ENCODE measurements around the gene AP4S1.
"Not testable (repeated sequence)": the region's sequence is repeated elsewhere in the genome, so short reads cannot be mapped to it uniquely, and the experiment has no call there.

AP4S1 gene, protein sequence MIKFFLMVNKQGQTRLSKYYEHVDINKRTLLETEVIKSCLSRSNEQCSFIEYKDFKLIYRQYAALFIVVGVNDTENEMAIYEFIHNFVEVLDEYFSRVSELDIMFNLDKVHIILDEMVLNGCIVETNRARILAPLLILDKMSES

DNA sequence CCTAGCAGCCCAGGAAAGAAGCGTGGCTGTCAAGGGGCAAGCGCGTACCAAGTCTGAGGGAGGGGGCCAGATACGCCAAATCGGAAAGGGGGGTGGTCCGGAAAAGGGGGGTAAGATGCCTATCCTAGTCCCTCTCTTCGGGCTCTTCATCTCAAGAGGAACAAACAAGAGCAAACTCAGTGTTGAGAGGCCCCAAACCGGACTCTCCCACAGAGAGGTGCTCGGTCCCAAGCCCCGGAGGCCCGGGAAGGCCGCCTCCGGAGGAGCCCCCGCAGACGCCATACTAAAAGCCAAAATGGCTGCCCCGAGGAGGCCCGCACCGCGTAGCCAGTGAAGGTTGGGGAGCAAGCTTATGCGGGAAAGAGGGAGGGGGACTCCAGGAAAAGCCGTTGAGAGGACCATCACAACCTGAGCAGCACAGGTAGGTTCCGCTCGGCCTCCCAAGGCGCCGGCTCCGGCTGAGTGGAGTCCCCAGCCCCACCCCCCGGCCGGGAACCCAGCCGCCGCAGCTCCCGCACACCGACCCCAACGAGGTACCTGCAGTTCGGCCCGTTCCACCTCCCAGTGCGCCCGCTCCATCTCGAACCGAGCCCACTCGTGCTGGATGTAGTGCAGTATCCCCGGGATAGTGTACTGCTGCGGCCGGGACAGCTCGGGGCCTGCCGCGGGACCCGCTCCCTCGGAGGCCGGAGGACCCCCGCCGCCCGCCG, at the start of gene AP4S1:
AP4S1 (plus strand) TSS at position 283 of the 710 bp plus-strand sequence. CDS start 40,548 bp downstream, outside the sequence.
- peak in 1 of 2 donors; percentile 6 for DNase-seq (ENCODE audit: low read depth in 2 of 2)

DNA sequence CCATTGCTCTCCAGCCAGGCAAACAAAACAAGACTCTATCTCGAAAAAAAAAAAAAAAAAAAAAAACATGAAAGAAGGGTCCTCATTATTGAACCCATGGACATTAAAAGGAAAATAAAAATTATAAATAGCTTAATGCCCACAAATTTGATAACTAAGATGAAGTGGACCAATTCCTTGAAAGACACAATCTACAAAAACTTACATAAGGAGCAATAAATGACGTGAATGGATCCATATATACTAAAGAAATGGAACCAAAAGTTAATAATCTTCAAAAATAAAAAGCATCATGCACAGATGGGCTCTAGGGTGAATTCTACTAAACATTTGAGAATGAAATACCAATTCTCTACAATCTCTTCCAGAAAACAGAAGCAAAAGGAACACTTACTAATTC, 47.7 kb upstream of the AP4S1 start:
- DNase-seq (ENCODE audit: low read depth in 2 of 2): no peak

DNA sequence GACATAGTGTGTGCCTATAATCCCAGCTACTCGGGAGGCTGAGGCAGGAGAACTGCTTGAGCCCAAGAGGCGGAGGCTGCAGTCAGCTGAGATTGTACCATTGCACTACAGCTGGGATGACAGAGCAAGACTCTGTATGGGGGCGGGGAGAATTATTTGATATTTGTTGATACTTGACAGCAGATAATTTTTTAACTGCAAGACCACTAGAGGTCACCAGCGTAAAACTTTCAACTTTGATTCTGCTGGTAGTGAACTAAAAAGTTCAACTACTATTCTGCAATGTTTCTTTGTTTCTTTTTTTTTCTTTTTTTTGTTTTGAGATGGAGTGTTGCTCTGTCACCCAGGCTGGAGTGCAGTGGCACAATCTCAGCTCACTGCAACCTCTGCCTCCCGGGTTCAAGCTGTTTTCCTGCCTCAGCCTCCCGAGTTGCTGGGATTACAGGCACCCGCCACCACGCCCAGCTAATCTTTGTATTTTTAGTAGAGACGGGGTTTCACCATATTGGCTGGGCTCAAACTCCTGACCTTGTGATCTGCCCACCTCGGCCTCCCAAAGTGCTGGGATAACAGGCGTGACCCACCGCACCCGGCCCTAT, 45.2 kb upstream of the AP4S1 start:
- peak in 1 of 2 donors; percentile 20 for DNase-seq (ENCODE audit: low read depth in 2 of 2)

DNA sequence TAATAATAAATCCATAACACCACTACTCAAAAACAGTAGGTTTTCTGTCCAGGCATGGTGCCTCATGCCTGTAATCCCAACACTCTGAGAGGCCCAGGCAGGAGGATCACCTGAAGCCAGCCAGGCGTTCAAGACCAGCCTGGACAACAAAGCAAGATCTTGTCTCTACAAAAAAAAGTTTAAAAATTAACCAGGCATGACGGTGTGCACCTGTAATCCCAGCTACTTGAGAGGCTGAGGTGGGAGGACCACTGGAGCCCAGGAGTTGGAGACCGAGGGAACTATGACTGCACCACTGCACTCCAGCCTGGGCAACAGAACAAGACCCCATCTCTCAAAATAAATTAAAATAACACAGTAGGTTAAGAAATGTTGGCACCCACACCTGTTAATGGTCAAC, 44.5 kb upstream of the AP4S1 start:
- DNase-seq (ENCODE audit: low read depth in 2 of 2): no peak

DNA sequence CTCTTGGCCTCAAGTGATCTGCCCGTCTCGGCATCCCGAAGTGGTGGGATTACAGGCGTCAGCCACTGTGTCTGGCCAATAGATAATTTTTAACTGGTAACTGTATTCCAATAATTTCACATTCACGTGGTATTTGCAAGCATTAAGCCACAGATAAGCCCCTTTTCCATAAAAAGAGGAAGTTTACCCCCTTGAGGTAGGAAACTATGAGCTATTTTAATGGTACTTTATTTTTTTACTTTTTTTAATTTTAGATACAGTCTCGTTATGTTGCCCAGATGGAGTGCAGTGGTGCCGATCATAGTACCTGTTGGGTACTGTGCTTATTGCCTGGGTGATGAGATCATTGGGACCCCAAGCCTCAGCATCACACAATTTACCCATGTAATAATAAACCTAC, 42.9 kb upstream of the AP4S1 start:
- no peak for DNase-seq (ENCODE audit: low read depth in 2 of 2)

DNA sequence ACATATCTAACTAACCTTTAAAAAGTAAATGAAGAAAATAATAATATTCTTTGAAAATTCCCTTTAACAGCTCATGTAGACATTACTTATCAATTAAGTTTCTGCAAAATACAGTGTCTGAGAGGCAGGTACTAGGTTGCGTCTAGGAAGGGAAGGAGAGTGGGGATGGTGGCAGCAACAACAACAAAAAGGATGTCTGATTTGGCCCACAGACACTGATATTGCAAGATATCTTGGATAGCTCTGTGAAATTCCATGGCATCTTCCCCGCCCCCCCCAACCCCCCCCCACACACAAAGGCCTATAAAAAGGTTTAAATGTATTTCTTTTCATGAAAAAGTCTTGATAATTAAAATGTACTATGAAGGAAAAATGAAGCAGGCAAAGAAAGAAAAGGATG, 41.6 kb upstream of the AP4S1 start:
- DNase-seq (ENCODE audit: low read depth in 2 of 2): no peak

DNA sequence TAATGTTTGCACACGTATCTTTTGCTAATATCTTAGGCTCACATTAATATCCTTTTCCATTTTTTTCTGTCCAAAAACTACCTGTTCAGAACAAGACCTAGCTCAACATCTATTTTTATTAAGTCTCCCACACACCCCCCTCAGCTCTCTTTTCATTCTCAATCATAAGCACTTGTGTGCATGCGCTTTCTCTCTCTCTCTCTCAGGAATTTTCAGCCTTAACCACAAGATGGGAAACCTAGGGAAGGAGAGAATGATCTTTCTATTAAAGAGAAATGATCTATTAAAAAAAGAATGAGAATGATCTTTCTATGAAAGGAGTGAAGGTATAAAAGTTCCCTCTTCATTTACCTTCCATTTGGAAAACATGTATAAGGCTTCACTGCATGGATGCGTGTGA, 39.7 kb upstream of the AP4S1 start:
- DNase-seq (ENCODE audit: low read depth in 2 of 2): no peak

DNA sequence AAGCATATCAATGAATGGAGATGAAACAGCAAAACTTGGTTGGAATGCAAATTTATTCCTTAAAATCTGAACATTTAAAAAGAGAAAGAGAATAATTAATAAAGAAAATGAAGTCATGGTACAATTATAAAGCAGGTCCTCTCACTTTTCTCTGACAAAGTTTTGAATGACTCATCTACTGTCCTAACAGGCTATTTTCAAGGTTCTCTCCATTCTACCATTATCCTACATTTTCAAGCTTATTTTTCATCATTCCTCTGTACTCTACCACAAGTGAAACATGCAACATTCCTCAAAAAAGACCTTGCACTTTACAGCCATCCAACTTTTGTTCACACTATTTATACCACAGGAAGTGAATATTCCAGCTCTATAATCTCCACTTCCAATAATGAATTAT, 36.9 kb upstream of the AP4S1 start:
- no peak for DNase-seq (ENCODE audit: low read depth in 2 of 2)

DNA sequence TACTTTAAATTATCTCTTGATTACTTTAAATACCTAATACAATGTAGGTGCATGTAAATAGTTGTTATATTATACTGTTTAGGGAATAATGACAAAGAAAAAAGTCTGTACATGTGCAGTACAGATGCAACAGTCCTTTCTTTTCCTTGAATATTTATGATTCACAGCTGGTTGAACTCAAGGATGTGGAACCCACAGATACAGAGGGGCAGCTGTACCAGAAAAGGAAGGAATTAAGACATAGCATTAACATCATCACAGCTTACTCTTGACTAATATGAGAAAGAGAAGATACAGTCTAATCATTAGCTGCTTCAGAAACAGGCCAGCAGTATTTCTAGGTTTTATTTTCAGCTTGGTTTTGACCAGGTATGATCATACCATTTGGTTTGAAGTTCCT, 34.7 kb upstream of the AP4S1 start:
- no peak for DNase-seq (ENCODE audit: low read depth in 2 of 2)

DNA sequence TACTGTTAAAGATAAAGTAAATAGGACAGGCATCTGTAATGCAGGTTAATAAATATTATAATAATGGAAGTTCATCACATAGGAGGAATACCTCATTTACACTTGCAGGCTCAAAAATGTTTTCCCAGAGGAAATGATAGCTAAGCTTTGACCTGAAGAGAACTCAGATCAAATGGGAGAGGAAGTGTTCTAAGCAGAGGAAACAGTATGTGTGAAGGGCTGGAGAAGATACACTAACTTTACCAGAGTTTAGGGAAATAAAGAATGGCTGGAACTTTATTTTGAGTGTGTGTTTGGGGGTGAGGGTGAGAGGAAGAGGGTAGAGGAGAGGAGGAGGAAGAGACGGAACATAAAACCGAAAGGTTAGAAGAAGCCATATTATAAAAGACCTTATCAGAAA, 34.0 kb upstream of the AP4S1 start:
- DNase-seq (ENCODE audit: low read depth in 2 of 2): no peak

DNA sequence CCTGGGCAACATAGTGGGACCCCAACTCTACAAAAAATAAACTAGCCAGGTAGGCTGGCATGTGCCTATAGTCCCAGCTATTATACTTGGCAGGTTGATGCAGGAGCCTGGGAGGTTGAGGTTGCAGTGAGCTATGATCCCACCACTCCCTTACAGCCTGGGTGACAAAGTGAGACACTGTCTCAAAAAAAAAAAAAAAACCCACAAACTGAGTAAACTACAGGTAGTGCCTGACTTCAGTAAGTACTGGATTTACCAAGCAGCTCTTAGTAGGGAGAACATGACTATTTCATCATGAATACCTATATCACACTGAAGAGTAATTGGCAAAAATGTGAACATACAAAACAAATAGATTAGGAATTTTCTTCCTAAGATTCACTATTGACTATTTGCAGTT, 32.4 kb upstream of the AP4S1 start:
- no peak for DNase-seq (ENCODE audit: low read depth in 2 of 2)

DNA sequence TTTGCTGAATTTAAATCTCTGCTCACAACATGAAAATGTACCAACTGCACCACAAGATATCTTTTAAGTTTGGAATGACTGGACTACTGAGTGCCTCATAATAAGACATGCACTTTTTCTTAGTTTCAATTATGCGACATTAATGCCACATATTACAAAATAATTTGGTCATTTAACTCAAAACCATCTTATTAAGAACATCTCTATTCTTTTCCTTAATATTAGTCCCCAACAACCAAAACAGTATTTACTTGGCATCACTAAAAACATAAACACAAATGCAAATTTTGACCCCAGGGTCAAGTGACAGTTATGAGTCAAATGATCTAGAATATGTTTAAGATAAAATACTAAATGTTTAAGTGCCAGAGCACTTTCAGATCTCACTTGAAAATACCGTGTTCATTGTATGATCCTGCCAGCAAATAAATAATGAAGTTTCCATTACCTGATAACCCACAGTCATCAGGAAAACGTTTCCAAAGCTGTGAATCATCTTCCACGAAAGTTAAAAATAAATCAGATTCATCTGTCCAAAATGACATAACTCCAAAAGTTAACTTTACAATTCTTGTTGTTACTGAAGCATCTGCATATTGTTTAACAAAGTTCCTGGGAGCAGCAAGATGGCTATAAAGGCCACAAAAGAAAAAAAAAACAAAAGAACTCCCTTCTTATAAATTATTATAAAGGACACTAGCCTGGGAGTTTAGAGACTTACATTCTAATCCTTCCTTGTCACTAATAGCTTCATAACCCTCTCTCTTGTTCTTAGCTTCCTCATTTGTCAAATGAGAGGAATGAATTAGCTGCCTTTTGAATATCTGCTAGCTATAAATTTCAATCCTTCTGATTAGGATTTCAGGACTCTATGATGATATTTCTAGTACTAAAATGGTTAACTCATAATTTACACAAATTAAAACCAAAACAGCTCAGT, 30.5 kb upstream of the AP4S1 start:
- no peak for DNase-seq (ENCODE audit: low read depth in 2 of 2)

DNA sequence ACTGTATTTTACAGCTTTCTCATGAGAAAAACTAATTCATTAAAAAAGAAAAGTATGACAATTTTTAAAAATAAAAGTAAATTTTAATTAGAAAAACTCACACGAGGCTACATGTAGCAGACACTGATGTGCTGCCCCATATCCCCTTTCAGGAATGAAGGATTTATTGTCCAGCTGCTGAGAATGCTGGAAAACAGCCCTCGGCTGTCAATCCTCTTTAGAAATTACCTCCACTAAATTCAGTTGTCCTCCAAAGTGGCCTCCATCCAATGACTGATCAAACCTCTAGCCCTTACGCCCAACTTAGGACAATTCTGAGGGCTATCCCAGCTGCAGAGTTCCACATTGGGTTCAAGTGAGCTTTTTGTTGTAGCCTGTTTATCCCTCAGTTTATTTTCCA, 29.8 kb upstream of the AP4S1 start:
- no peak for DNase-seq (ENCODE audit: low read depth in 2 of 2)

DNA sequence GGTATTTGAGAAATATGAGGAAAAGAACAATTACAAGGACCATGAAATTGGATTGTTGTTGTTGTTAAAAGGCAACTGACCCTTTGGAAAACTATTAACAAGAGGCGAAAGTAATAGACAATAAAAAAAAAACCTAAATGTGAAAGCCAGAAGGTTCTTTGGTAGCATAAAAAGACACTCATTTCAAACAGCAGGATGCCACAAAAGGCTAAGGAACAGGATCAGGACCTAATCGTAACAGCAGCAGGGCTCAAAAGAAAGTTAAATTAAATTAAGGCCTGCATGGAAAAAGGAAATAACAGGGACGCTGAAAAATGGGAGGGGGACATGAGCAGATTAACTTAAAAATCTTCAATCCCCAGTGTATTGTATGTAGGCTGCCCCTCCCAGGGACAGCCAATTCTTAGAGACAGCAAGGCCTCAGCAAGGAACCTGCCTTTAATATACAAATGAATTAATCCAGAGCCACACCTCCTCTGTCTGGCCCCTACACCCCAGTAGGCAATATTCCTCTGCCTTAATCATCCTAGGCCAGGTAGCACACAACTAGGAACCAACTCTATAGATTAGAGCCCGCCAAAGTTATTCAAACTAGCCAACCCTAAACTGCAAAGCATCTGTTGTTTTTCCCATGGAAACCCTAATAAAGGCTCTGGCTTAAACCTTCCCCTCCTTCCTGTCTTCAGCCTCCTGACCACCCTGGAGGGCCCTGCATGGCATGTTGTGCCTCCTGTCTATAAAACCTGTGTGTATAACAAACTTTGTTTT, 28.4 kb upstream of the AP4S1 start:
- DNase-seq (ENCODE audit: low read depth in 2 of 2): no peak

DNA sequence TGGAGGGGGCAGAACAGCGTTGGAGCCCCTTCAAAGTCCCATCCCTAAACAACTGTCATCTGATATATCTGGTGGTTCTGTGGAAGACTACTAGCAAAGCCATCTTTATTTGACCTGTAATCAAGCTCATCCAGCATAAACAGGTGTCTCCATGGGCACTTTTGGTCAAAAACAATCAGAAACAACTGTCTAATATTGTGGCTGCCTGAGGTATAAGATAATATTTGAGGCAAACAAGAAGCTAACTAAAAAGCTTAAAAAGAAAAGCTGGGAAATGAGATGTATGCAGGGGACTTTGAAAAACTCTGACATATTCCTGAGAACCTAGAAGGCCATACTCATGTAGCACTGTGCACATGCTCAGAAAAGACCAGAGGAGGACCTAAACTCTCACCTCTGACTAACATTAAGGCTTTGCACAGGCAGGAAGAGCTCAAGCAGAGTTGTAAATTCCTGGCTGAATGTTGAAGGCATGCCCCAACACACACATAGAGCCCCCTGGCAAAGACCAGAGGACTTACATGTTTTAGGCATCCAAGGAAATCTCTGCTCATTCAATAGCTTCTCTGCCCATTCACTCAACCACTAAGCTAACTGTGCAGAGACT, 27.2 kb upstream of the AP4S1 start:
- no peak for DNase-seq (ENCODE audit: low read depth in 2 of 2)

DNA sequence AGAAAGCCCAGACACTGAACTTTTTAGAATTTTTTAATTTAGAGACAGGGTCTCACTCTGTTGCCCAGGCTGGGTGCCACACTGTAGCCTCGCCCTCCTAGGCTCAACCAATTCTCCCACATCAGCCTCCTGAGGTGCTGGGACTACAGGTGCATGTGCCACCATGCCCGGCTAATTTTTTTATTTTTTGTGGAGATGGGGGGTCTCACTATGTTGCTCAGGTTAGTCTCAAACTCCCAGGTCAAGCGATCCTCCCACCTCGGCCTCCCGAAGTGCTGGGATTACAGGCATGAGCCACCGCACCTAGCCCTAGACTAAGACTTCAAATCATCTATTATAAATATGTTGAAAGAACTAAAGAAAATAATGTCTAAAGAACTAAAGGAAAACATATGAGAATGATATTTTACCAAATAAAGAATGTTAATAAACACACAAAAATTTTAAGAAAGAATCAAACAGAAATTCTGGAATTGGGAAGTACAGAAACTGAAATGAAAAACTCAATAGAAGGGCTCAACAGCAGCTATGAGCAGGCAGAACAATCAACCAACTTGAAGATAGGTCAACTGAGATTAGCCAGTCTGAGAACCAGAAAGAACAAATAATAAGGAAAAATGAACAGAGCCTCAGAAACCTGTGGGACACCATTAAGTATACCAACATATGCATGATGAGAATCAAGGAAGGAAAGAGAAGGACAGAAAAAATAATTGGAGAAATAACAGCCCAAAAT, 26.2 kb upstream of the AP4S1 start:
- DNase-seq (ENCODE audit: low read depth in 2 of 2): no peak

DNA sequence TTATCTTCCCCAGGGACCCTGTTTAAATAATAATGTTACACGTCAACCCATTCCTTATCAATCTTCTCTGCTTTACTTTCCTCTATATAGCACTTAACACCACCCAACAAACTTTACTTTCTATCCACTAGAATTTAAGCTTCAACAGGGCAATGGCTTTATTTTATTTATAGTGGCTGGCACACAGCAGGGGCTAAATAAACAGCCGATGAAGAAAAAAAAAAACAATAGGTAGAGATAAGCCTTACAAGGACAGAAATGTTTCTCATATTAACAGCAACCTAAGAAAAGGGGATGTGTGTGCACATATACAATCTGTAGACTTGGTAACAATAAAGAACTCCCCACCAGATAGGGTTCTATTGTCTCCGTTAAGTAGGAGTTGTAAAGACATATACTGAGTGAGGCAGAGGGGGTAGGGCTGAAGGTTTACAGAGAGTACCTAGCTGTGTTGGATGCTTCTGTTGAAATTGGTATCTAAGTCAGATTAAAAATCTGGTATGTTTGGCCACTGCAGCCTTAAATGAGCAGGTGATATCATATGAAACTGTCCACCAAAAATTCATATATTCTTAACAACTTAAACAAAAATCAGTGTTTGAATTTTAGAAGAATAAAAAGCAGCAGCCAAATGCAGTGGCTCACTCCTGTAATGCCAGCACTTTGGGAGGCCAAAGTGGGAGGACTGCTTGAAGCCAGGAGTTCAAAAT, 24.7 kb upstream of the AP4S1 start:
- DNase-seq (ENCODE audit: low read depth in 2 of 2): no peak

DNA sequence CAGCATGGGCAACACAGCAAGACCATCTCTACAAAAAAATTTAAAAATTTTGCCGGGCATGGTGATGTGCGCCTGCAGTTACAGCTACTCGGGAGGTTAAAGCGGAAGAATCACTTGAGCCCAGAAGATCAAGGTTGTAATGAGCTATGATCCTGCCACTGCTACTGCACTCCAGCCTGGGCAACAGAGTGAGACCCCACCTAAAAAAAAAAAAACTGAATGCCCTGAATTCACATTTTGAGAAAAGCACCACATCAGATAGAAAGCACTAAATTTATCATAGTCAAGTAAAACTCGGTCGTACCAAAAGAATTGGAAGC, 24.1 kb upstream of the AP4S1 start:
- DNase-seq (ENCODE audit: low read depth in 2 of 2): no peak

DNA sequence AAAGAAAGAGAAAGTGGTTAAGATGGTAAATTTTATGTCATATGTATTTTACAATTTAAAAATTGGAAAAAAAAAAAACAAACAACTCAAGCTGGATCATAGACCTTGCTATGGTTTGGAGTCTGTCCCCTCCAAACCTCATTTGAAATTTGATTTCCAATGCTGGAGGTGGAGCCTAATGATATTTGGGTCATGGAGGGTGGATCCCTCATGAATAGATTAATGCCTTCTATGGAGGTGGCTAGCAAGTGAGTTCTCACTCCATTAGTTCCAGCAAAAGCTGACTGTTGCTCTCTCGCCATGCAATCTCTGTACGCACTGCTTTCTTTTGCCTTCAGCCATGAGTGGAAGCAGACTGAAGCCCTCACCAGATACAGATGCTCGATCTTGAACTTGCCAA, 22.2 kb upstream of the AP4S1 start:
- no peak for DNase-seq (ENCODE audit: low read depth in 2 of 2)

DNA sequence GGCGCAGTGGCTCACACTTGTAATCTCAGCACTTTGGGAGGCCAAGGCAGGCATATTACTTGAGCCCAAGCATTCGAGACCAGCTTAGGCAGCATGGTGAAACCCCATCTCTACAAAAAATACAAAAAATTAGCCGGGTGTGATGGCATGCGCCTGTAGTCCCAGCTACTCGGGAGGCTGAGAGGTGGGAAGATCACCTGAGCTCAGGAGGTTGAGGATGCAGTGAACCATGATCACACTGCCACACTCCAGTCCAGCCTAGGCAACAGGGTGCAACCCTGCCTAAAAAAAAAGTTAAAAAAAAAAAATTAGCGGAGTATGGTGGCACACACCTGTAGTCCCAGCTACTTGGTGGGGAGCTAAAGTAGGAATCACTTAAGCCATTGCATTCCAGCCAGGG, 21.4 kb upstream of the AP4S1 start:
- DNase-seq (ENCODE audit: low read depth in 2 of 2): not testable (repeated sequence)

Measured in activated CD8-positive, alpha-beta memory T cell treated with anti-CD3 and anti-CD28 coated beads for 4 hours (primary cell).